T-helper 2 cell treated with Interferon-gamma antibody and Interleukin-4, amounts not matched to agents 5 μg/mL and 100 μg/mL, for 36 hours (primary cell): ENCODE measurements around the gene PLEKHH1.

Experiments
- DNase-seq: peaks from one replicate; pipeline ENCODE4 v3.0.0; 2021; ENCODE audit warnings: low spot score
- H3K27ac Mint-ChIP-seq: one replicate; pipeline ENCODE4 v1.8.0; 2021; ENCODE audit warnings: mild to moderate bottlenecking, mixed read lengths
- H3K27me3 Mint-ChIP-seq: one replicate; pipeline ENCODE4 v1.8.0; 2021; ENCODE audit warnings: low read depth, mixed read lengths
- H3K36me3 Mint-ChIP-seq: one replicate; pipeline ENCODE4 v1.8.0; 2021; ENCODE audit warnings: low read depth, mixed read lengths
- H3K4me1 Mint-ChIP-seq: one replicate; pipeline ENCODE4 v1.8.0; 2021; ENCODE audit warnings: low read depth, mixed read lengths
- H3K4me3 Mint-ChIP-seq: one replicate; pipeline ENCODE4 v1.8.0; 2022; ENCODE audit warnings: mild to moderate bottlenecking, moderate library complexity, mixed read lengths
- H3K9me3 Mint-ChIP-seq: one replicate; pipeline ENCODE4 v1.8.0; 2021; ENCODE audit warnings: mixed read lengths

PLEKHH1 gene

DNA sequence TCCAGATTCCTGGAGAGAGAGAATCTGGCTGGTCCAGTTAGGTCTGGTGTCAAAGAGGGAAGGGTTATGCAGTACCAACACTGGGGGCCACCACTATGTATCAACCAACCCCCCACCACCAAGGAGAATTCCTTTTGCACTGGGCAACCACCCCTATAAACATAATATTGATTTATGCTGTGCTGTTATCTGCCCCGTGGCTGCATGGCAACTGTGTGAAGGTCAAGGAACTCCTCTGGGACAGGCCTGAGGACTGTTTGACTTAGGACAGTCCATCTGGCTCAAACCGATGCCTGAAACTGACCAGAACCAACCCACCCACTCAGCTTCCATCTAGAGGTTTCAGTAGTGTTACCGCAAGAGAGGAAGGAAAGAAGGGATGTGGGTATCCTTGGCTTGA lies 20.5 kb downstream of the PLEKHH1 start:
- H3K27ac Mint-ChIP-seq, result no peak overlapping the region
- H3K4me3 Mint-ChIP-seq, result no peak overlapping the region
- DNase-seq, result no peak
- H3K36me3 Mint-ChIP-seq, result no peaks in the 10 kb centered on the region
- no peaks in the 10 kb centered on the region for H3K9me3 Mint-ChIP-seq
- no peaks in the 10 kb centered on the region for H3K4me1 Mint-ChIP-seq
- peaks cover 12% of the 10 kb centered on the region for H3K27me3 Mint-ChIP-seq

GRCh38 chr14:67554341-67554740 lies 21.3 kb downstream of the PLEKHH1 start:
- no peak overlapping the region for H3K27ac Mint-ChIP-seq
- H3K9me3 Mint-ChIP-seq, result no peaks in the 10 kb centered on the region
- DNase-seq, result no peak
- no peaks in the 10 kb centered on the region for H3K36me3 Mint-ChIP-seq
- H3K4me1 Mint-ChIP-seq, result no peaks in the 10 kb centered on the region
- peaks cover 12% of the 10 kb centered on the region for H3K27me3 Mint-ChIP-seq
- no peak overlapping the region for H3K4me3 Mint-ChIP-seq

- Mint-ChIP-seq H3K4me3 (no peak overlapping the region), H3K27ac (no peak overlapping the region), H3K27me3 (peaks cover 8% of the 10 kb centered on the region), H3K36me3 (no peaks in the 10 kb centered on the region), H3K4me1 (no peaks in the 10 kb centered on the region), H3K9me3 (no peaks in the 10 kb centered on the region)
- no peak for DNase-seq
Measured at GRCh38 chr14:67555518-67556090, 22.5 kb downstream of the PLEKHH1 start.

GRCh38 chr14:67556671-67557070 lies 23.6 kb downstream of the PLEKHH1 start:
- H3K36me3 Mint-ChIP-seq, result no peaks in the 10 kb centered on the region
- no peaks in the 10 kb centered on the region for H3K9me3 Mint-ChIP-seq
- DNase-seq, result no peak

DNA sequence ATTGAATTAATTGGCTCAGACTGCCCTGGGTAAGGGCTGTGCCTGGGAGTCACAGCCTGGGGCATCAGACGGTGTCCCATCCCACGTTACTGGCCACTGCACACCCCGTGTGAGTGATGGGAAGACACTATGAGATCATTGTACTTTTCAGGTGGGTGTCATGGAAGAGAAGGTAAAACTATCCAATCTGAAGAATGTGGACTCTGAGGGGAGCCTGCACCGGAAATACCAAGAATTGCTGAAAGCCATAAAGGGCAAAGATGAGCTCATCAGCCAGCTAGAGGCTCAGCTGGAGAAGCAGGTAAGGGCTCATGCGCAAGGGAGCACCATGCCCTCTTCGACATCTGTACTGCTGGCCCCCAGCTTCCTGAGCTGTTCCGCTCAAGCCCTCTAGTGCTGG lies 24.0 kb downstream of the PLEKHH1 start:
- Mint-ChIP-seq H3K27ac (no peak overlapping the region), H3K27me3 (peaks cover 8% of the 10 kb centered on the region), H3K36me3 (no peaks in the 10 kb centered on the region), H3K9me3 (no peaks in the 10 kb centered on the region), H3K4me1 (no peaks in the 10 kb centered on the region), H3K4me3 (no peak overlapping the region)
- DNase-seq, result no peak

More at GRCh38 chr14:67556671-67557070, 23.6 kb downstream of the PLEKHH1 start:
- H3K27me3 Mint-ChIP-seq, result peaks cover 8% of the 10 kb centered on the region
- H3K4me1 Mint-ChIP-seq, result no peaks in the 10 kb centered on the region
- no peak overlapping the region for H3K4me3 Mint-ChIP-seq
- H3K27ac Mint-ChIP-seq, result no peak overlapping the region

DNA sequence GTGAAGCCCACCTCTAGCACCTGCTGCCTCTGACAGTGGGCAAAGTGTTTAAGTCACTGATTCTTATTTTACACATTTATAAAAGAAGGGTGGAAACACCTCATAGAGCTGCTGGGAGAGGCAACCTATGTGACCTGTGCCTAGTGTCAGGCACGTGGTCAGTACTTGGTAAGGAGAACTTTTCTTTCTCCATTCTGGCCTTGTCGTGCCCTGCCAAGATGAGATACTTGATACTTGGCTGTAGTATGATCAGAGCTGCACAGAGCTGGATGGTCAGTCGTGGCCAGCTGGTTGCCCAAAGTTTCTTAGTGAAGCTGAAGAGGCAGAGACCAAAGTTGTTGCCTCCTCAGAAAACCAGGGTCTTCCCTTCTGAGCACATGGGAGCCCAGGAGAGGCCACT lies 24.6 kb downstream of the PLEKHH1 start:
- H3K4me3 Mint-ChIP-seq, result no peak overlapping the region

DNA sequence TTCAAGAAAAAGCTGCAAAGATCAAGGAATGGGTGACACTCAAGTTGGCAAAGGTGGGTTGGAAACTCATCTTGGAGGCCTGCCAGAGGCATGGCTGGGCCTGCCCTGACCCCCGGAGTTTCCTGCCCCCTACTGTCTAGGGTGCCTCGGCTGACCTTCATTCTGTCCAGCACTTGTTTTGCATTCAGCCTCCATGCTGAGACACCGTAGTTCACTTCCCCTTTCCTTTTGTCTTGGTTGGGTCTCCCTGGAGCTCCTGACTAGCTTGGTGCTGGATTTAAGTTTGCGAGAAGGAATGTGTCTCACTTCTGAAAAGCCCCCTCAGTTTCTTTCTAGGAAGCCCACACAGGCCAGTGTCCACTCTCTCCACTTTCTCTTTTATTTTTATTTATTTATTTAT lies 26.5 kb downstream of the PLEKHH1 start:
- DNase-seq, result no peak
- Mint-ChIP-seq H3K9me3 (no peaks in the 10 kb centered on the region), H3K36me3 (no peaks in the 10 kb centered on the region), H3K4me3 (no peak overlapping the region), H3K27ac (no peak overlapping the region), H3K27me3 (peaks cover 8% of the 10 kb centered on the region), H3K4me1 (no peaks in the 10 kb centered on the region)

More for the DNA sequence above, 24.6 kb downstream of the PLEKHH1 start:
- Mint-ChIP-seq H3K9me3 (no peaks in the 10 kb centered on the region), H3K27me3 (peaks cover 8% of the 10 kb centered on the region), H3K36me3 (no peaks in the 10 kb centered on the region), H3K4me1 (no peaks in the 10 kb centered on the region), H3K27ac (no peak overlapping the region)
- DNase-seq, result no peak

DNA sequence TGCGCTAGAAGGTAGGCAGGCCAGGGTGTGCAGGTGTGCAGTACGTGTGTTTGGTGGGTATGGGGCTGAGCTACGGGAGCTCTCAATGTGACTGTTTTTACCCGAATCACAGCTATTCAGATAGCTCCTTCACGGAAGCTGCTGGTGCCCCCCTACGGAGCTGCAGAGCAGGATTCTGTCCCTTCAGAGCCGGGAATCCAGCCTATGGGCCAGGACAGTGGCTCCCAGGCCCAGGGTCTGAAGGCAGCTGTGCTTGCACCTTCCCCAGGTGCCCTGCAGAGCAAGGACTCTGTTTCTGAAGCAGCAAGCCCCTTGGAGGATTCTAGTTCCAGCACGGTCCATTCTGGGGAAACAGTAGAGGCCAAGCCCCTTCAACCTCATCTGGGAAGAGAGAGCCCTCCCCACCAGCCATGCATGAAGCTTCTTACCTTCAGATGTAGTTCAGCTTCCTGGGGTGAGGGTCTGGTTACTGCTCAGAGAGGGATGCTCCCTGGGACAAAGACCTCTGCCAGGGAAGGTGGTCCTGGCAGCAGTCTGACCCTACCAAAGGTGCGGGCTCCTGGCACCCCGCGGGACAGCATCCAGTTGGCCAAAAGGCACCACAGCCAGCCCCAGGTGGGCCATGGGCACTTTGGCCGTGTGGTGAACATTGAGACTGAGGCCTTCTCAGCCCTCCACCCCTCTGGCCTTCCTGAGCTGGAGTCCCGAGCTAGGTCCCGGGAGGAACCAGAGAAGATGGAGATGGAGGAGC lies 29.1 kb downstream of the PLEKHH1 start:
- Mint-ChIP-seq H3K9me3 (no peaks in the 10 kb centered on the region), H3K27ac (no peak overlapping the region), H3K36me3 (no peaks in the 10 kb centered on the region), H3K4me3 (no peak overlapping the region), H3K4me1 (no peaks in the 10 kb centered on the region), H3K27me3 (peaks cover 5% of the 10 kb centered on the region)
- no peak for DNase-seq

DNA sequence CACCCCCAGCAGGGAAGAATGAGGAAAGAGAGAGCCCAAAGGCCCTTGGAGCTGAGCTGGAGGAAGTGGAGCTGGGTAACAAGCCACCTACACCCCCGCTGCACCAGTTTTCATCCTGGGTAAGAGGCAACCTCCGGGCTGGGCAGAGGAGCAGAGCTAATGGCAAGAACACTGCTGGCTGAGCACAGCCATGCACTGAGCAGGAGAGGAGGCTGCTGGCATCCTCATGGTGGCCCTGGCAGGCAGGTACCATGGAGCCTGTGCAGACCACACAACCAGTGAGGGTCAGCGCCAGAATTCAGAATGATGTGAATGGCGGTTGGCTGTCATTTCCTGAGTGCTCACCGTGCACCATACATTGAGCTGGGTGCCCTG lies 29.7 kb downstream of the PLEKHH1 start:
- no peaks in the 10 kb centered on the region for H3K9me3 Mint-ChIP-seq
- no peak for DNase-seq
- H3K27me3 Mint-ChIP-seq, result peaks cover 5% of the 10 kb centered on the region
- H3K27ac Mint-ChIP-seq, result no peak overlapping the region
- H3K4me3 Mint-ChIP-seq, result no peak overlapping the region
- H3K4me1 Mint-ChIP-seq, result no peaks in the 10 kb centered on the region
- H3K36me3 Mint-ChIP-seq, result no peaks in the 10 kb centered on the region

GRCh38 chr14:67564236-67564635 lies 31.1 kb downstream of the PLEKHH1 start:
- DNase-seq, result no peak
- H3K27me3 Mint-ChIP-seq, result no peaks in the 10 kb centered on the region

DNA sequence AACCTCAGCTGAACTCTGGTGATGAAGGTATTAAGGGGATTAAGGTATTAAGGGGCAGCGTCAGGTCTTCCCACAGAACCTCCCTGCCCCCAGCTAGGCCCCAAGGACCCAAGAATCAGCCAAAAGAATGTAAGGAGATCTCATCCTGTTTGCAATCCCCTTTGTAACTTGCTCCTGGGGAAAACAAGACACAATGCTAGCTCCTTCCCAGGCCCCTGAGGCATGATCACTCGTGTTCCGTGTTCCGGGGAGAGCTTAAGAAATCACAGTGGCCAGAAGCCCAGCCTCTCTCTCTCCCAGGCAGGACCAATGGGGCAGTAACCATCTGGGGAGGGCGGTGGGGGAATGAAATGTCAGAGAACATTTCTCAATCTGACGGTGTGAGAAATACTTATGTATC lies 33.8 kb downstream of the PLEKHH1 start:
- Mint-ChIP-seq H3K9me3 (no peaks in the 10 kb centered on the region), H3K4me3 (no peak overlapping the region), H3K4me1 (no peaks in the 10 kb centered on the region), H3K27me3 (no peaks in the 10 kb centered on the region), H3K36me3 (no peaks in the 10 kb centered on the region), H3K27ac (no peak overlapping the region)
- DNase-seq, result no peak

More at GRCh38 chr14:67564236-67564635, 31.1 kb downstream of the PLEKHH1 start:
- no peak overlapping the region for H3K27ac Mint-ChIP-seq
- no peak overlapping the region for H3K4me3 Mint-ChIP-seq
- H3K9me3 Mint-ChIP-seq, result no peaks in the 10 kb centered on the region
- H3K36me3 Mint-ChIP-seq, result no peaks in the 10 kb centered on the region
- no peaks in the 10 kb centered on the region for H3K4me1 Mint-ChIP-seq

DNA sequence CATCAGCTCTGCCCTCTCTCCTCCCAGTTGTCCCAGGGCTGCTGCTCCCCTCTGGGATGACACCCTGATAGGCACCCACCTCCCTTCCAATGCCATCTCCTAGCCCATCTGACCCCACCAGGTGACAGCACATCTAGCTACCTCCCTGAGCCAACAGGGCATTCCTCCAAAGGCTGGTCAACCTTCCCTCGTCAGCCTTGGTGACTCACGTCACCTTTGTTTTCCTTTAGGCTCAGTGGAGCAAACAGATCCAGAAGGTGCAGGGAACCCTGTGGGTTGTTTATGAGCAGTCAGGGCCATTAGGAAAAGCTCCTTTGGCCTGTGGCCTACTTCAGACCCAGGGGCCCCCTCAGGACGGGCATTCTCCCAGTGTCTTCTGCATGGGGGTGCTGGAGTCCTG lies 34.6 kb downstream of the PLEKHH1 start:
- no peak for DNase-seq
- Mint-ChIP-seq H3K9me3 (no peaks in the 10 kb centered on the region), H3K36me3 (no peaks in the 10 kb centered on the region), H3K4me3 (no peak overlapping the region), H3K27me3 (no peaks in the 10 kb centered on the region), H3K4me1 (no peaks in the 10 kb centered on the region), H3K27ac (no peak overlapping the region)

DNA sequence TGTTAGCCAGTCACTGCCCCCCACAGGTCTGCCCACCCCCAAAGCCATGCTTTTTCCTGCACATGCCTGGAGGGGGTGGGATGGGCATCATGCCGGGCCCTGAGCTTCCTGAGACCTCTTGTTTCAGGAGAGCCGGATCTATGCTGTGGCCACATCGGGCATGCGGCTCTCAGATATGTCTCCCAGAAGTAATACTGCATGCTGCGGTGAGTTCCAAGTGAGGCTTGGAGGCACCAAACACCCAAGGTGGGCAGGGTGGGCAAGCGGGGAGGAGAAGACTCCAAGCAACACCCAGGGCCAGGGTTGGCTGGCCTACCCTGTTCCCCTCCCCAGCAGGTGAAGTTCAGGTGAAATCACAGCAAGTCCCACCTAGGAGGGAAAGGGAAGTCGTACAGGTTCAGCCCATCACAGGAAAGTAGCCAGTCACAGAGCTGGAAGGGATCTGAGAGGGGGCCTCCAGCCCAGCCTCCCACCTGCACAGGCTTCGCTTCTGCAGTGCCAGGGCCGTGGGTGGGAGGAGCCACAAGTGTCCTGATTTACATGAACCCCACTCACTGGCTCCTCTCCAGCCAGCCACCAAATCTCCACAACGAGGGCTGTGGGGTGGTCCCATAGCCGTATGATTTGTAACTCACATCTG lies 36.0 kb downstream of the PLEKHH1 start:
- no peak for DNase-seq
- no peaks in the 10 kb centered on the region for H3K4me1 Mint-ChIP-seq
- H3K4me3 Mint-ChIP-seq, result no peak overlapping the region
- H3K27ac Mint-ChIP-seq, result no peak overlapping the region
- no peaks in the 10 kb centered on the region for H3K9me3 Mint-ChIP-seq
- no peaks in the 10 kb centered on the region for H3K36me3 Mint-ChIP-seq
- H3K27me3 Mint-ChIP-seq, result no peaks in the 10 kb centered on the region

DNA sequence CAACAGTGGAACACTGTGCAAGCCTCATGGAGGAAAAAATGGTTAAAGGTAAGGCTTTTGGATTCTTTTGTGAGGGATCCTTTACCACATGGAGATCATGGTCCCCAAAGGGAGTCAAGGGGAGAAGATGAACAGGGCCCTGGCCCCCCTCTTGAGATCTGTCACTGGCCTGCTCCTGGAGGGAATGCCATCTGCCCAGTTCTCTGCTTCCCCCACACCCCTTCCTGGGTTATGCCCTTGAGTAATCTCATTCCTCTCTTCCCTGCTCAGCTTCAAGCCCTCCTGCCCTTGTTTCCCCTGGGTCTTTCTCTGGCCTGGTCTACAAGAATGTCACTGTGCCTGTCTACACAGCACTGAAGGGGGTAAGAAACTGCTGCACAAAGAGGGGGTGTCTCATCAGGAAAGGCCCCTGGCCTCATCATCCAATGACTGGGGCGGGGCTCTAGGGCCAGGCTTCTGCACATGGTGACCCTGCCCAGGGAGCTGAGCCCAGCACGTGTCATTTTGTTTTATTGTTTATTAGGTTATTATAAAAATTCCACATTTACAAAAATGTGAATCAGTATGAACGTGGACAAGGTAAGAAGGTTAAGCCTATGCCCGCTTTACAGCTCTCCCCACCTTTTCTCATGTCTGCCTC lies 36.7 kb downstream of the PLEKHH1 start:
- no peak for DNase-seq
- no peaks in the 10 kb centered on the region for H3K4me1 Mint-ChIP-seq
- H3K4me3 Mint-ChIP-seq, result no peak overlapping the region
- H3K27ac Mint-ChIP-seq, result no peak overlapping the region
- H3K9me3 Mint-ChIP-seq, result no peaks in the 10 kb centered on the region
- no peaks in the 10 kb centered on the region for H3K36me3 Mint-ChIP-seq
- no peaks in the 10 kb centered on the region for H3K27me3 Mint-ChIP-seq
